HG02571 (cell line): ENCODE data around the gene CEBPE.

Source experiments
- ATAC-seq: cut with Tn5 transposase; IDR thresholded peaks from one replicate; pipeline ENCODE4 v1.9.1; 2021; ENCODE audit warnings: mild to moderate bottlenecking, moderate library complexity; ENCODE audit not compliant: unreplicated experiment

CEBPE gene

DNA sequence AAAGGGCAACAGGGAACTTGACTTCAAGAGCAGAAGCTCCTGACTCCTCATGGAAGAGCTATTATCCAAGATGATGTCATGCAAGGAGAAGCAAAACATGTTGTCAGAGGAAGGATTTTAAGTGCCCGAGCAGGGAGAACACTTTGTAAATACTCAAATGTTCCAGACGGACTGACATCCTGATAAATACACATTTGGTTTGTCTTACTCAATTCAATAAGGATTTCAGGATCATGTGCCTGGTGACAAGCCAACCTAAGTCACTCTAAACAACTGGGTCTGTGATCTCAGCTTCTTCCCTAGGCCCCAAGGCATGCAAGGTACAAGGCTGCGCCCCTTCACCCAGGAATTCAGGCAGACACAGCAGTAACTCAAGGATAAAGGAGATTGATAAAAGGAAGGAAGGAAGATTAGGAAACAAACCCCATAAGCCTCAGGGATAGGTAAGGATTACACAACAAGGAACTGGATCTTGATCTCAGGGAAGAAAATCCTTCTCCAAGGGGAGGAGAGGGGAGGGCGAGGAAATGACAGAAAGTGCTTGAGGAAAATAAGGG is 26.8 kb upstream of the CEBPE start:
- no peak for ATAC-seq

DNA sequence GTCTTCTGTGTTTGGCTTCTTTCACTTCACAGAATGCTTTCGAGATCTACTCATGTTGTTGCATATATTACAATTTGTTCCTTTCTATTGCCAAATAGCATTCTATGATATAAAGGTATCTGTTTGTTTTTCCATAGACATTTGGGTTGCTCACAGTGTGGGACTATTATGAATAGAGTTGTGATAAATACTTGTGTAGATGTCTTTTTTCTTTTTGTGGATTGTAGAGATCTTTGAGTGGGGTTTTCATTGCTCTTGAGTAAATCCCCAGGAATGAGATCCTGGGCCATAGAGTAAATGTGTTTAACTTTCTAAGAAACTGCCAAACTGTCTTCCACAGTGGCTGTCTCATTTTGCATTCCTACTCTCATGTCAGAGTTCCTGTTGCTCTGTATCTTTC is 24.9 kb upstream of the CEBPE start:
- no peak for ATAC-seq

DNA sequence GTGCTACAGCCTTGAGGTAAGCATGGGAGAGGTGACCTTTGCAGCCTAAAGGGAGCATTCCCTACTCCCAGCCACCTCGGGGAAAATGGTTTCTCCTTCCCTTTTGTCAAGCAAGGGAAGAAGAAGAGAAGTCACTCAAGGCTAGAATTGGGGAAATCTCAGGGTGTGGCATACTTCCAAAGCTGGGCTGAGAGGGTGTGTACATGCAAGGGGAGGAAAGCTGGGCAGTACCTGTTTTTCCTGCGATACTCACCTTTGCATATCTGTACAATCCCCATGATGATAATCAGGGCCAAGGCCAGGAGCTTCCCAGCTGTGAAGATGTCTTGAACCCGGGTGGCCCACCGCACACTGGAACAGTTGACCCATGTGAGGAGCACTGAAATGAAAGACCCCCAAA is 23.8 kb upstream of the CEBPE start:
- ATAC-seq: no peak

DNA sequence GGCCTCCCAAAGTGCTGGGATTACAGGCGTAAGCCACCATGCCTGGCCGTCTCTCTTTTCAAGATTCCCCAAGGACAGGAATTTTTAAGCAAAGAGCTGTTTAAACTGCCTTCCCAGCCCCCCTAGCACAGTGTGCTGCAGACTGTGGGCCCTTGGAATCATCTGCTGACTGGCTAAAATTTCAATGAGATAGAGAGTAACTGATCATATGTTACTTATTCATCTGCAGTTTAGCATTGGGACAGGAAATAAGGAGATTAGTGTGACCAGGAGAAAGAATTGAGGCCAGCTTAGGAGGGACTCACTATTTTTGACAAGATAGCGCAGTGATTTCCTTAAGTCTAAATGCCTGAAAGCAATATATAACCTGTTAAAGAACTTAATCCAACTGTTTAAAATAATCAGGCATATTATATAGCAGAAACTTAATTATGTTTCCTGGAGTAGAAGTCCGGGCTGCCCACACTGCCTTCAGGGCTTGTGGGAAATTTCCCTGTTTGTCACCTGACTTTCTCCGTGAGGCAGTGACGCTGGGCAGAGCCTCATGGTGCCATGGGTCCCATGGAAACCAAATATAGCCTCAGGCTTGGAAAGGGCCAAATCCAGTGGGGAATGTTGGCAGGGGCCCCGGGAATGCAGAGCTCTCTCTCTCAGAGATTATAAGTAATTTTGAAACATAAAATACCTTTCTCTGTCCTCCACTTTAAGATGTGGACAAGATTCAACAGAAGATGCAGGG is 22.8 kb upstream of the CEBPE start:
- ATAC-seq: no peak

DNA sequence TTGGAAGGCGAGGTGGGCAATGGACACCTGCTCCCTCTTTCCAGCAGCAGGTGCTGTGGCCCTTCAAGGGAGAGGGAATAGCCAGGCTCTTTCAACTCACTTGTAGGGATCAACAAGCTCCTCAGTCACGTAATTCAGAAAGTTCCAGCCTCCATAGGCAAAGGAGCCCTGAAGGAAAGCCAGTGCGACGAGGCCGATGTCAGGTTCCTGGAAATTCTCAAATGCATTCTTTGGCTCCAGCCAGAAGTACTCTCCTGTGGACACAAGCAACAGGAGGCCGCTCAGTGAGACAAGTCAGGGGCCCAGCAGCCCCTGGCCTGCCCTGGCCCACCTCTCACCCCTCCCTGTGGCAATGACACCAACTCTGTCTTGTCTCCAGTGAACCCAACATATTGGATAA is 21.3 kb upstream of the CEBPE start:
- ATAC-seq: no peak

DNA sequence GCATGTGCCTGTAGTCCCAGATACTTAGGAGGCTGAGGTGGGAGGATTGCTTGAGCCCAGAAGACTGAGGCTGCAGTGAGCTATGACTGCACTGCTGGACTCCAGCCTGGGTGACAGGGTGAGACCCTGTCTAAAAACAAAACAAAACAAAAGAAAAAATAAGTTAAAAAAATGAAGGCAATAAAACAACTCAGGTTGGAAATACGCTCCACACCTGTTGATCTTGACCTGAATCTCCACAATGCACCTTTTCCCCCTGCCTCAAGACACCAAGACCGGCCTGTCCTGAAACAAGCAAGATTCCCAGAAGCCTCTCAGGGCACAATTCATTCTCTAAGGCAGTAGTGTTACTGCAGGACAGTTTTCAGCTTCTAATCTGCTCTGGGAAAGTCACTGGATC is 20.8 kb upstream of the CEBPE start:
- ATAC-seq: no peak

DNA sequence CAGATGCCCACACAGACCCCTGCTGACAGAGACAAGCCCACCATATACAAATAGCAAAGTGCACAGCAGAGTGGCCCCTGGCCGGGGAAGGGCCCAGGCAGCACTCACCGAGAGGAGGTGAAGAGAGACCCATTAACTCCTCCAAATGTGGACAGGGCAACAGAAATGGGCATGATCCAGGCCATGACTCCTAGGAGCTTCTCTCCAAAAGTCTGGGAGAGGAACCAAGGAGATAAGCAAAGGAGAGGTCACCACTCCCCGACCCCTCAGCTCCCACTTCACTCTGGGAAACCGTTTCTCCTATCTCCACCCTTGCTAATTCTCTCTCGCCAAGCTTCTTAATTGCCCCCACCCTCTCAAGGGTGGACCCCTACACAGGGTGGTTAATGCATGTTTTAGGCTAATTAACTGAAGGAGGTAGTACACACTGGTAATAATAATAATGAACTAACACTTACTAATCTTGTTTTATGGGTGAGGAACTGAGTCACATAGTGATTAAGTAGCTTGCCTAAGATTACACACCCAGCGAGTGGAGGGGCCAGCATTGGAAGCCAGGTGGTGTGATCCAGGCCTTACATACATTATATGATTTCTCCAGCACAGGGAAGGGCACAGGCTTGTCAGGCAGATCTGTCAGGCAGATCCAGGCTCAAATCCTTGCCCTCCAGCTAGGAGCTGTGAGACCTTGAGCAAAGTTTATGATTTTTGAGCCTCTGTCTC is 18.9 kb upstream of the CEBPE start:
- no peak for ATAC-seq

DNA sequence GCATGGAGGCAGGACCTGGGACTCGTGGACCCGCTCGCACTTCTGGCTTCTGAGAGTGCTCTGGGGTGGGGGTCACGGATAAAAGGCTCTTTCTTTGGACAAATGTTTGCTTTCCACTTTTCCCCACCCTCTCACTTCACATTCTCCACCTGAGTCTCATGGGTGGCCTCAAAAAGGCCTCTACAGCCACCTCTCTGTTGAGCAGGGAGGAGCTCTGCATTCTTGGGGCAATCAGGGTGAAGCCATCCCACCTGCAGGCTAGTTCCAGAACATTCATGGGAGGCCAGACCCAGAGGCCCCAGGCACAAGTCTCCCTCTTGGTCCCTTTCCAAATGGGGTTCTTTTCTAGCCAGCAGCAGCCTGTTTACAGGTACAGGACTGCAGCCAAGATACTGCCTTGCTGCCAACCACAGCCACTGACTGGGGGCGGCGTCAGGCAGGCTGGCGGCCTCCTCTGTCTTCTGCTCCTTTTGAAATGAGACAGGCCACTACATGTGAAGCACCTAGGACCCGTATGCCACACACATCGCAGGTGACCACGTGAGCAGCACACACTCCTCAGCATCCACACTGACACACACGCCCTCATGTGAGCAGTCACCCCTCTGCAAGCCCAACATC is 18.2 kb upstream of the CEBPE start:
- ATAC-seq: no peak

DNA sequence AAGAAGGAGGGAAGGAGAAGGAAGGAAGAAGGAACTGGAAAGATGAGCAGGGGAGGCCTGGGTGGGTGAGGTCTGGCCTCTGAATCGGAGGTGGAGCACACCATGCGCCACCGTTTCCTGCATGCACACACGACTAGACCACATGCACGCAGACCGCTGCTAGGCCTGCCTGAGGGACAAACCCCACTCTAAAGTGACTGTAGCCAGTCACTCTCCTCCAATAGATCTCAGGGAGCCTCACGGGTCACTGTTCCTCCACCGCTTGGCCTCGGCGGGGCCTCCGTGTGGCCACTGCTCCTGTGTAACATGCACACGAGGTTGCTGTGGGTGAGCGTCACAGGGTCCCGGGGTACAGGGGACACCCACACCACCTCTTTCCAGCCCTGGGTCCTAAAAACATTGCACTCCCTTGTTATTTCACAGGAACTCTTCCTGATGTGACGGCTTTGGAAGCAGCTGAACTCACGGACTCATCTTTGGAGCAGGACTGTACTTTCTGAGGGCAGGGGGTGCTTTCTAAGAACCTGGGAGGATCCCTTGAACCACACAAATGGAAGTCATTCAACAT is 17.6 kb upstream of the CEBPE start:
- ATAC-seq: no peak

DNA sequence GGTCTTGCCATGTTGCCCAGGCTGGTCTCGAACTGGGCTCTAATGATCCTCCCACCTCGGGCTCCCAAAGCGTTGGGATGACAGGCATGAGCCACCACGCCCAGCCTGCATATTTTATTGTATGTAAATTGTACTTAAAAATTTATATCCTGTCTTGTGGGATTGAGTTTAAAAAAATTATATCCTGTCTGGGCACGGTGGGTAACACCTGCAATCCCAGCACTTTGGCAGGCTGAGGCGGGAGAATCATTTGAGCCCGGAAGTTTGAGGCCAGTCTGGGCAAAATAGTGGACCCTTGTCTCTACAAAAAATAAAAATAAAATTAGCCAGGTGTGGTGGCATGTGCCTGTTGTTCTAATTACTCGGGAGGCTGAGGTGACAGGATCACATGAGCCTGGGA is 13.9 kb upstream of the CEBPE start:
- ATAC-seq: no peak

DNA sequence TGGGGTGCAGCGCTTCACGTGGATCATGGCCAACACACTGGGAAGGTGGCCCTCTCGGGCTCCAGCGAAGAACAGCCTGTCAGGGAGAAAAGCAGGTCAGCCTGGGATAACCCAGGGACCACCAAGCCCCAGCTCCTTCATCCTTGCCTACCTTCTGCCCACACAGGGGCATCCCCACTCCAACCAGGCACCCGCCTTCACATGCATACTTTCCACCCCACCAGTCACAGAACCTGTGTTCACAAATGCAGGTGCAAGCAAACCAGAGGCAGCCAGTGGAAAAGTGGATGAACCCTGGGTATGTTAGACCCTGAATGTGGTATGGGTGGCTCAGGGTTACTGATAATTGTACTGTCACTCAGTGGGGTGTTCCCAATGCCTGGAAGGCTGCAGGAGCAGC is 12.4 kb upstream of the CEBPE start:
- no peak for ATAC-seq

DNA sequence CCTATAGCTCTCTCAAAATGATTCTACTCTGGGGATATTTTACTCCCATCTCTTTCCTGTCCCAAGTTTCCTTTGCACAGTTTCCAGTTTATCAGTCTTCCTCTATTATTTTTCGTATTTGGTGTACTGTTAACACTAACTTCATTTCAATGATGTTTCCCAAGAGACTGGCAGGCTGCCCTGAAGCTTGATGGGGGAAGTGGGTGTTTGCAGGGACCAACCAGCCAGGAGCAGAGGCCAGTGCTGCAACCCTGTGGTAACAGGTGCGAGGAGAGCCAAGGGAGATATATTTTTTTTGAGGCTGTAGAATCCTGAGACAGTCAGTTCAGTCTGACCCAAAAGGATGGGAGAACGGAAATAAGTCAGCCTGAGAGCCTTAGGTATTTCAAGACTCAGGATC is 11.8 kb upstream of the CEBPE start:
- no peak for ATAC-seq

DNA sequence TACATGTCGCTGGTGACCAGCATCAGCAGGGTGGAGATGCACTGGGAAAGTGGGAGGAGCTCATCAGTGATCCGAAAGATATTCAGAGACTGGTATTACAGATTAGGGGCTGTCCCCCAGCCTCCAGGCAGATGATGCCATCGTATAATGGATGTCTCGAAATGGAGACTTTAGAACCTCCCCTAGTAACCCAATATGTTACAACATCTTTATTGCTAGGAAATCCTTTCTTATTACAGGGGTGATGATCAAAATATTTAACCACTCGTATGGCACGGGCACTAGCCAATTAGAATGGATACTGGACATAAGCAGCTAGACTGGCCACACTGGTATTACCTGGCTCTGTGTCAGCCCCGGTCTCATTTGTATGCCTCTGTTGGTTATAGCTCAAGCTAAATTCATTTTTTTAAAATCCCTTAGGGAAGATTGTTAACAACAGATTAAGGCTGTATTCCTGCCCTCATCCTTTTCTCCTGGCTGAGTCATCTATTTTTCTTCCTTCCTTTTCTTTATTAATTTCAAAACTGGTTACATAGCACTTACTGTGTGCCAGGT is 10.8 kb upstream of the CEBPE start:
- no peak for ATAC-seq

DNA sequence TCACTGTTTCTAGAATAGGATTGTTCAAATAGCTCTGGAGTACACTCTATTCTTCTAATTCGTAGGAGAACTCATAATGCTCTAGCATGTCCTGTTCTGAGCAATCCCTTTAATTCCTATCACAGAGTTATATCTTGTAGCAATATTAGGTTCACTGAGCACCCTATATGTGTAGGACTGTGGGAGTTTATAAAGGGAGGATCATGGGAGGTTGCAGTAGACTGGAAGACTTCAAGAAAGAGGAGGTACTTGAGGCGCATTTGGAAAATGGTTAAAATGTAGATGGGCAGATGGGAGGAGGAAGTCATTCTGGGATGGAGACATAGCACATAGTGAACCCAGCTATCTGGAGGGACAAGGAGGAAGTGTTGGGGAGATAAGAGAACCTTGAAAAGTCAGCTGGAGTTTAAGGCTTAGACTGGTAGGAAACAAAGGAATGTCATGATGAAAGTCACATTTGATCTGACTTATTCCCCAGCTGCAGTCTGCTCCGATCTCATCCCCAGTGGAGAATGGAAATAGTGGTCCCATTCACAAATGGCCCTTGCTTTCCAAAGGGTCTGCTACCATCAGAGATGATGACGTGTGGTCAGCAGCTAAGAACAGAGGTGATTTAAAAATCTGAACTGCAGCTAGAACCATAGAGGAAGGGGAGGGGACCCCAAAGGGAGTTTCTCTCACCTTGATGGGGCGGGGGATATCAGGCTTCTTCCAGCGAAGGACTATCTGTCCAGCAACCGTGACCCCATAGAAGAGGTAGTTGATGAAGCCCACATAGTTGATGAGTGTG is 10.1 kb upstream of the CEBPE start:
- ATAC-seq: no peak

DNA sequence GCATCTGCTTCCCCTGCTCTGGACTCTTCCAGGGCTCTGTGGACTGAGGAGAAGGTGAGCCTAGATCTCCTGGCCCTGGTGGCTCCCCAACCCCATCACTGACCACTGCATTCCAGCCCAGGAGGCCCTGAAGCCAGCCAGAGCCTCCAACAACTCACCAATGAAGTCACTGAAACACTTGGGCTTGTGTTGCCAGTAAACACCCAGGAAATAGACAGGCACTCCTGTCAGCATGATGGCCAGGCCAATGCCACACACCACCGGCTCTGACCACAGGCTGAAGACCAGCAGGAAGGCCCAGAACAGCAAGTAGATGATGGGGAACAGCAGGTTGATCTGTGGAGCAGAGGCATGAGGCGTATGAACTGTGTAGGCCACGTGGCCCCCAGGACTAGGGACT is 8.8 kb upstream of the CEBPE start:
- ATAC-seq: no peak

DNA sequence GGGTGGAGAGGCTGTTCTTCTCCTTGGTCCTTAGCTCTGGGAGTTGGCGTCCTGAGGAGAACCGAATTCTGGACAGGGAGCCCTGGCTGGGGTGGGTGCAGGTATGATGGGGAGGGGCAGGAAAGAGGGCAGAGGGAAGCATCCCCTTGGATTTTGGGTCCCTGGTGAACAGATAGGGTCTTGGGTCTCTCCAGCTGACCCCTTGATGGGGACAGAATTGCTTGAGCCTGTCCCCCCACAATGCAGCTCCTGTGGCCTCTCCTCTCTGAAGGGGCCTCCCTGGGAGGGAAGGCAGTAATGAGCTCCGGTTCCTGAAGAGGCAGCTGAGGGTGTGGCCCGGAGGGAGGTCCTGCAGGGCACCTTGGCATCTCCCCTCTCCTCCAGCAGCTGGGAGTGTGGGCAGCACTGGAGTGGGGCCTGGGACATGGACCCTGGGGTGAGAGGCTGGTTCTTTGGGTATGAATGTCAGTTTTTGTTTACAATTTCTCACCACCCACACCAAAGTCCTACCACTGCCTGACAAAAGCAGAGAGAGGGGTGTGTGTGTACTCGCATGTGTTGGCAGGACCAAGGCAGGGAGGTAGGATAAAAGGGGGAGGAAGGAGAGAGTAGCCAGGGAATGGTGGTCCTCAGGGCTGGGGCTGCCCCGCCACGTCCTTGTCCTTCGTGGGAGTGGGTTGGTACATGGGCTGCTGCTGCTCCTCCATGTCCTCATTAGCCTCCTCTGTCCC is 7.7 kb upstream of the CEBPE start:
- ATAC-seq: no peak

DNA sequence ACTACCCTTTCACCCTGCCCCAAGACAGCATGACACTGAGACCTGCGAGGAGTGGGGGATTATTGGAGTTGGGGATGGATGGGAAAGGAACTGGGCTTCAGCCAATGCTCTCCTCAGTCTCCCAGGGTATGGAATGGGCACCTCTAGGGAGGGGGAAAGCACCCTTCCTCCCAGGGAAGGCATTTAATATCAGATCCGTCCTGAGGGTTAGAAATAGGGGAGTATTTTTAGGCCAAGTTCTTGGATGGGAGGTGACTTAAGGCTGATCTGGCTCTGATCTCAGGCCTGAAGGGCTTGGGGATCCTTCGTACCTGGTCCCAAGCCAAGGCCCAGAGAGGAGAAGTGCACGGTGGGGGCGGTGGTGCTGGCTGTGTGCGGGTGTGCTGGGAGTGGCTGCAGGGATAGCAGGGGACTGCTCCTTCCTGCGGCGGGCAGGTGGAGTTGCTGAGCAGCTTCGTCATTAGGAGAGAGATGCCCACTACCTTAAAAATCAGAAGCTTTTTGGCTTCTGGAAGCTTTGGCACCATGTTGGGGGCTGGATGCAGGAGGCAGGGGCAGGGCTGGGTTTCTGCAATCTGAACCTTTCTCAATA is 7.0 kb upstream of the CEBPE start:
- no peak for ATAC-seq

DNA sequence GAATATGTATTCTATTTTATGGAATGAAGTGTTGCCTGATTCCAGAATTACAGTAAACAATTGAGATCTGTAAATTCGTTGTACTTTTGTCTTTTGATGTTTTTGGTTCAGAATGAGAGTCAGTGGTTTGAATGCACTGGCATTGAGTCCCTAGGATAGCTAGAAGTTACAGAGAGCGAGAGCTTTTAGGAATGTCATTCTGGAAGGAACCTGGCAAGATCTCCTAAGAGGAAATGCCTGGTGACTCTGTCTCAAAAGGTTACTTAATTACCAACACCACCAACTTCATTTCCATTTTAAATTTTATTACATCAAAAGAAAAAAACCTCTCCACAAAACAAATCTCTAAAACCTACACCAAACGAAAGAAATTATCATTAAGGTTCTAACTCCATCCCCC is 6.0 kb upstream of the CEBPE start:
- no peak for ATAC-seq

DNA sequence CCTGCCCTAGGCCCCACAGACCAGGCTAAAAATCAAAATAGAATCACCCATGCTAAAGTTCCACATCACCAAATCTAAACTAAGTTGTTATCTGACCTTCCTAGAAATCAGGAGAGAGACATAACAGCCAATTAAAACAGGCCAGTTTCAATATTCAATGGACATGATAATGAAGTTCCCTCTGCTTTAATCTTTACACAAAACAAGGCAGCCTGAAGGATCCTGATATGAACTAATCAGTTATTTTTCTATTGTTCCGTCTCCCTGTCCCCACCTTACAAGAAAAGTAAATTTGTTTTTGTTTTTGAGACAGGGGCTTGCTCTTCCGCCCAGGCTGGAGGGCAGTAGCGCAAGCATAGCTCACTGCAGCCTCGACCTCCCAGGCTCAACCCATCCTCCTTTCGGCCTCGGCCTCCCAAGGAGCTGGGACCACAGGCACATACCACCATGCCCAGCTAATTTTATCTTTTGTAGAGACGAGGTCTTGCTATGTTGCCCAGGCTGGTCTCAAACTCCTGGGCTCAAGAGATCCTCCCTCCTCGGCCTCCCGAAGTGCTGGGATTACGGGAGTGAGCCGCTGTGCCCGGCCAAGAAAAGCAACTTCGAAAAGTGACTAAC is 5.4 kb upstream of the CEBPE start:
- no peak for ATAC-seq
